Ovary (tissue), 3 donors: Measurements from ENCODE around the gene BACH2.

Source experiments
- CTCF ChIP-seq, 3 donors: fragments of 450-650 bp in 2 of 3; fragments of 200-600 bp in 1 of 3; IDR thresholded peaks; one replicate each; pipeline versions ENCODE4 v1.5.1 to v1.8.0; 2016 to 2022; ENCODE audit warnings: antibody characterized with exemption in 3 of 3, mild to moderate bottlenecking in 1 of 3
- EP300 ChIP-seq: sonication (generic); formaldehyde crosslinking; IDR thresholded peaks from one replicate; pipeline ENCODE4 v1.6.1; 2017; ENCODE audit warnings: antibody characterized with exemption
- POLR2A ChIP-seq: fragments of 450-650 bp; IDR thresholded peaks from one replicate; pipeline ENCODE4 v1.6.1; 2017; ENCODE audit warnings: antibody characterized with exemption, mild to moderate bottlenecking, moderate library complexity
- donor health status: DM: no; HTN: no; CAD: no.

- TF ChIP-seq CTCF (IDR thresholded peaks at IDR 0.05) (no peak), EP300 (no peak), POLR2A (no peak)
These were observed 243.0 kb downstream of the BACH2 start for GRCh38 chr6:90053614-90054013.
